Chondrocyte (in vitro differentiated cells): ENCODE results near the gene TMEM40. TPM values are rescaled to one million over a fixed set of nuclear protein-coding genes. Genes with fewer than 3 reads are reported as not detected.

Source experiments
- DNase-seq: peaks from one replicate; pipeline ENCODE4 v3.0.0; 2021; ENCODE audit warnings: mixed read lengths, low spot score
- H3K27ac Mint-ChIP-seq: one replicate; pipeline ENCODE4 v1.8.0; 2021; ENCODE audit warnings: mild to moderate bottlenecking, moderate library complexity, mixed read lengths; ENCODE audit not compliant: unreplicated experiment
- H3K27me3 Mint-ChIP-seq: 2 replicates; pipeline ENCODE4 v1.8.0; 2021; ENCODE audit warnings: low read depth, mixed read lengths
- H3K36me3 Mint-ChIP-seq: 2 replicates; pipeline ENCODE4 v1.8.0; 2021; ENCODE audit warnings: low read depth, mixed read lengths
- H3K4me1 Mint-ChIP-seq: 2 replicates; pipeline ENCODE4 v1.8.0; 2021; ENCODE audit warnings: low read depth, mild to moderate bottlenecking, mixed read lengths
- H3K4me3 Mint-ChIP-seq: one replicate; pipeline ENCODE4 v1.8.0; 2021; ENCODE audit warnings: mild to moderate bottlenecking, moderate library complexity, mixed read lengths; ENCODE audit not compliant: unreplicated experiment
- H3K9me3 Mint-ChIP-seq: 2 replicates; pipeline ENCODE4 v1.8.0; 2021; ENCODE audit warnings: low read depth, mixed read lengths
- CTCF ChIP-seq: fragments of 200-600 bp; sonication (generic); IDR thresholded peaks from 2 replicates; pipeline ENCODE4 v1.5.0; 2021; ENCODE audit warnings: antibody characterized with exemption, mild to moderate bottlenecking, moderate library complexity
- total RNA-seq: library from RNA; stranded (reverse); gene quantifications from 3 replicates; pipeline ENCODE4 v1.2.1, GENCODE V29; 2021

Gene TMEM40
- total RNA-seq, 1 donor from 2014 or later, result not detected

GRCh38 chr3:12799525-12800440 lies 40.7 kb upstream of the TMEM40 start:
- Mint-ChIP-seq H3K27ac (peak overlapping the region; percentile 59), H3K4me1 (peaks cover 14% of the 10 kb centered on the region), H3K4me3 (no peak overlapping the region), H3K27me3 (no peaks in the 10 kb centered on the region), H3K36me3 (peaks cover 9% of the 10 kb centered on the region), H3K9me3 (no peaks in the 10 kb centered on the region)
- no peak for TF ChIP-seq CTCF
- DNase-seq, result no peak

GRCh38 chr3:12798559-12799179 lies 39.6 kb upstream of the TMEM40 start:
- Mint-ChIP-seq H3K9me3 (no peaks in the 10 kb centered on the region), H3K36me3 (peaks cover 4% of the 10 kb centered on the region), H3K27me3 (no peaks in the 10 kb centered on the region), H3K27ac (no peak overlapping the region), H3K4me1 (peaks cover 14% of the 10 kb centered on the region), H3K4me3 (no peak overlapping the region)
- TF ChIP-seq CTCF, result no peak
- DNase-seq, result no peak

GRCh38 chr3:12797892-12798558 lies 39.0 kb upstream of the TMEM40 start:
- no peaks in the 10 kb centered on the region for H3K36me3 Mint-ChIP-seq
- no peak for TF ChIP-seq CTCF
- peak overlapping the region; percentile 49 for H3K27ac Mint-ChIP-seq
- no peak overlapping the region for H3K4me3 Mint-ChIP-seq
- DNase-seq, result no peak
- no peaks in the 10 kb centered on the region for H3K9me3 Mint-ChIP-seq
- H3K4me1 Mint-ChIP-seq, result peaks cover 14% of the 10 kb centered on the region
- no peaks in the 10 kb centered on the region for H3K27me3 Mint-ChIP-seq

- Mint-ChIP-seq H3K27me3 (no peaks in the 10 kb centered on the region), H3K4me1 (peaks cover 14% of the 10 kb centered on the region), H3K27ac (no peak overlapping the region), H3K4me3 (peak overlapping the region; percentile 88), H3K36me3 (no peaks in the 10 kb centered on the region), H3K9me3 (no peaks in the 10 kb centered on the region)
- no peak for TF ChIP-seq CTCF
- DNase-seq, result no peak
These were observed 38.2 kb upstream of the TMEM40 start for GRCh38 chr3:12797124-12797891.
